ENCODE data around the gene SPEM2. TPM values are rescaled to one million over a fixed set of nuclear protein-coding genes. Genes with fewer than 3 reads are reported as not detected.

The SPEM2 gene
- total RNA-seq, 6 donors from 2014 or later: not detected

DNA sequence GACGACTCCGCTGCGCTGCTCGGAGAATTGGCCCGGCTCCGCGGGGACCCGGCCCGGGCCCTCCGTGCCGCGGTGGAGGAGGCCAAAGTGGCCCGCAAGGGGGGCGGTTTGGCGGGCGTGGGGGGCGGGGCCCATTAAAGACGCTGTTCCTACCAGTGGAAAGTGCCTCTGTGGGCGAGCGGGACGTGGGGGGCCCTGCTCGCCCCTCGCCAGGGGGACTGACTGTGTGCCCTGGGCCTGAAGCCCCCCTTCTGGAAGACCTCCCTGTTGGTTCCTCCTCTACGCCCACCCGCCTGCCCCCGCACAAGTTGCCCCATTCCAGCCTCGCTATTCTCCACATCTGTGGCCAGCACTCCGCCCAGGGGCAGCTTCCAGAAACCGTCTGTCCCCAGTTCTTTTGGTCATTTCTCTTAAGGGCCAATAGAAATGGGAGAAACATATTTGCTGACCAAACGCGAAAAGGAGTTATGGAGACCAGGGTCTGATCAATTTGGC is 12.0 kb downstream of the SPEM2 start:
- WGBS, 2 donors: 34 to 68% methylated on average over 9 to 31 of the region's 31 CpGs
- no peak for ATAC-seq (ENCODE audit: low FRiP score in 2 of 2)
- peak overlapping the region in 3 of 4 donors; percentile 56 to 63 (median 61) for H3K4me3 ChIP-seq
- H3K36me3 ChIP-seq: no peaks in the 10 kb centered on the region
- H3K27ac ChIP-seq: peak overlapping the region in 3 of 4 donors; percentile 65 to 84 (median 79)
- H3K9me3 ChIP-seq: no peaks in the 10 kb centered on the region
- H3K4me1 ChIP-seq: peaks cover 50 to 60% (median 57%) of the 10 kb centered on the region in 4 donors
- TF ChIP-seq EP300 (IDR thresholded peaks at IDR 0.05) (no peak), POLR2A (IDR thresholded peaks at IDR 0.05) (no peak), POLR2AphosphoS5 (IDR thresholded peaks at IDR 0.05) (no peak)
- TF ChIP-seq, protein P1, sequence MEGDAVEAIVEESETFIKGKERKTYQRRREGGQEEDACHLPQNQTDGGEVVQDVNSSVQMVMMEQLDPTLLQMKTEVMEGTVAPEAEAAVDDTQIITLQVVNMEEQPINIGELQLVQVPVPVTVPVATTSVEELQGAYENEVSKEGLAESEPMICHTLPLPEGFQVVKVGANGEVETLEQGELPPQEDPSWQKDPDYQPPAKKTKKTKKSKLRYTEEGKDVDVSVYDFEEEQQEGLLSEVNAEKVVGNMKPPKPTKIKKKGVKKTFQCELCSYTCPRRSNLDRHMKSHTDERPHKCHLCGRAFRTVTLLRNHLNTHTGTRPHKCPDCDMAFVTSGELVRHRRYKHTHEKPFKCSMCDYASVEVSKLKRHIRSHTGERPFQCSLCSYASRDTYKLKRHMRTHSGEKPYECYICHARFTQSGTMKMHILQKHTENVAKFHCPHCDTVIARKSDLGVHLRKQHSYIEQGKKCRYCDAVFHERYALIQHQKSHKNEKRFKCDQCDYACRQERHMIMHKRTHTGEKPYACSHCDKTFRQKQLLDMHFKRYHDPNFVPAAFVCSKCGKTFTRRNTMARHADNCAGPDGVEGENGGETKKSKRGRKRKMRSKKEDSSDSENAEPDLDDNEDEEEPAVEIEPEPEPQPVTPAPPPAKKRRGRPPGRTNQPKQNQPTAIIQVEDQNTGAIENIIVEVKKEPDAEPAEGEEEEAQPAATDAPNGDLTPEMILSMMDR (IDR thresholded peaks at IDR 0.05): no peak
- no peak for DNase-seq
- peaks cover 0 to 25% (median 19%) of the 10 kb centered on the region in 4 donors for H3K27me3 ChIP-seq

DNA sequence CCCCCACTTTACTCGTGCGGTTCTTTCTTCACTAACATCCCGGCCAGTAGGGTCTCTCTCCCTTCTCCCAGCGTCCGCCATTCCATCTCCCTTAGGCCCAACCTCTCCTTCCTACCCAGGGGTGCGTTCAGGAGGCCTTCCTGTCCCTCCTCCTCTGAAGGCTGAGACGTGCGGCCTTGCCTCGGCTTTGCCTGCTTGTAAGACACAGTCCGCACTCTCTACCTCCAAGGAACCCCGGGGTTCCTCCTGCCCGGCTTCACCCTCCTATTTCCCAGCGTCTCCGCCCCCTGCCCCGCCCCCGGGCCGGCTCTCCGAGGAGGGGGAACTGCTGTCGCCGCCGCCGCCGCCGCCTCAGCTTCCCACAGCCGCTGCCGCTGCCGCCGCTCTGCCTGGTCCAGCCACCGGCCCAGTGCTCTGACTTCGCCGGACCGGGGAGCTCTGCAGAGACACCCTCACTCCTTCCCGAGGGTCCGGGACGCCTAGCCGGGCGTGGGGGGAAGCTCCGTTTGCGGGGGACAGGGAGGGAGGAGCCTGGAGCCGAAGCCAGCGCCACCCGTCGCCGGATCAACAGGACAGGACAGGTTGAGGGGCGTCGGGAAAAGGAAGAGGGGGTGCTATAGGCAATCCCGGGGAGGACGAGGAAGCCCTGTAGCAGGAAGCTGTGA is 12.7 kb downstream of the SPEM2 start:
- H3K4me3 ChIP-seq: peak overlapping the region in 3 of 4 donors; percentile 25 to 61 (median 35)
- ATAC-seq (ENCODE audit: low FRiP score in 2 of 2) (peak in 1 of 2 donors; percentile 45), DNase-seq (peak; percentile 72 to 95)
- H3K9me3 ChIP-seq: no peaks in the 10 kb centered on the region
- no peaks in the 10 kb centered on the region for H3K36me3 ChIP-seq
- H3K27me3 ChIP-seq: peaks cover 0 to 25% (median 19%) of the 10 kb centered on the region in 4 donors
- H3K27ac ChIP-seq: no peak overlapping the region
- peaks cover 50 to 60% (median 57%) of the 10 kb centered on the region in 4 donors for H3K4me1 ChIP-seq
- TF ChIP-seq POLR2A (IDR thresholded peaks at IDR 0.05) (no peak), EP300 (IDR thresholded peaks at IDR 0.05) (no peak), POLR2AphosphoS5 (IDR thresholded peaks at IDR 0.05) (no peak)
- TF ChIP-seq, protein P1 (IDR thresholded peaks at IDR 0.05): no peak
- 19% methylated on average over 38 of the region's 48 CpGs for WGBS, 2 donors

DNA sequence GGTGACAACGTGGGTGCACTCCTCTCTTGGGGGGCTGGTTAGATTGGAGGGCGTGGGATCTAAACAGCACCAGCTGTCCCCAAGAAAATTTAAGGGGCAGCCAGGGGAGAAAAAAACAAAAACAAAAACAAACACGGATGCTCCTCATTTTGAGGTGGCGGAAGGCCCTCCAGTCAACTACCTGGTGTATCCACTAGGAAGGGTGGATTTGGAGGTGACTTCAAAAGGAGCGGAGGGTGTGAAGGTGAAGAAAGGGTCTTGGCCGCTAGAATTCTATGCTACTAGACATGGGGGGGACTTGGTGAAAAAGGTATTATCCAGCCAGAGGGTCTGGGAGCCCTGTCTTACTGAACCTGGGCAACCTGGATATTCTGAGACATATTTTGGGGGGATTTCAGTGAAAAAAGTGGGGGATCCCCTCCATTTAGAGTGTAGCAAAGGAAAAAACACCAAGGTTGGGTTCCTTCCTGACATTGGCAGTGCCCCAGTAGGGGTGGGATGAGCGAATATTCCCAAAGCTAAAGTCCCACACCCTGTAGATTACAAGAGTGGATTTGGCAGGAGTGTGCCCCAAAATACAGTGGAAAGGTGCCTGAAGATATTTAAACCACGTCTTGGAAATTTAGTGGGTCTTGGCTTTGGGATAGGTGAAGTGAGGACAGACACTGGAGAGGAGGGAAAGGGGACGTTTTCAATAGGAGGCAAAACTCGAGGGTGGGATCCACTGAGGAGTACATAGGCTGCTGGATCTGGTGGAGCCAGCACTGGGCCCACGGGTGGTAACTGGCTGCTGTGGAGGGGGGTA is 13.4 kb downstream of the SPEM2 start:
- H3K9me3 ChIP-seq: no peaks in the 10 kb centered on the region
- DNase-seq: no peak
- peaks cover 0 to 25% (median 19%) of the 10 kb centered on the region in 4 donors for H3K27me3 ChIP-seq
- peaks cover 50 to 60% (median 57%) of the 10 kb centered on the region in 4 donors for H3K4me1 ChIP-seq
- WGBS, 2 donors: 50 to 51% methylated on average over 11 of the region's 11 CpGs
- H3K4me3 ChIP-seq: peak overlapping the region in 2 of 4 donors; percentile 35 to 61
- no peak for ATAC-seq (ENCODE audit: low FRiP score in 2 of 2)
- no peaks in the 10 kb centered on the region for H3K36me3 ChIP-seq
- H3K27ac ChIP-seq: no peak overlapping the region
- TF ChIP-seq, protein P1 (IDR thresholded peaks at IDR 0.05): no peak
- TF ChIP-seq EP300 (IDR thresholded peaks at IDR 0.05) (no peak), POLR2A (IDR thresholded peaks at IDR 0.05) (no peak), POLR2AphosphoS5 (IDR thresholded peaks at IDR 0.05) (no peak)

DNA sequence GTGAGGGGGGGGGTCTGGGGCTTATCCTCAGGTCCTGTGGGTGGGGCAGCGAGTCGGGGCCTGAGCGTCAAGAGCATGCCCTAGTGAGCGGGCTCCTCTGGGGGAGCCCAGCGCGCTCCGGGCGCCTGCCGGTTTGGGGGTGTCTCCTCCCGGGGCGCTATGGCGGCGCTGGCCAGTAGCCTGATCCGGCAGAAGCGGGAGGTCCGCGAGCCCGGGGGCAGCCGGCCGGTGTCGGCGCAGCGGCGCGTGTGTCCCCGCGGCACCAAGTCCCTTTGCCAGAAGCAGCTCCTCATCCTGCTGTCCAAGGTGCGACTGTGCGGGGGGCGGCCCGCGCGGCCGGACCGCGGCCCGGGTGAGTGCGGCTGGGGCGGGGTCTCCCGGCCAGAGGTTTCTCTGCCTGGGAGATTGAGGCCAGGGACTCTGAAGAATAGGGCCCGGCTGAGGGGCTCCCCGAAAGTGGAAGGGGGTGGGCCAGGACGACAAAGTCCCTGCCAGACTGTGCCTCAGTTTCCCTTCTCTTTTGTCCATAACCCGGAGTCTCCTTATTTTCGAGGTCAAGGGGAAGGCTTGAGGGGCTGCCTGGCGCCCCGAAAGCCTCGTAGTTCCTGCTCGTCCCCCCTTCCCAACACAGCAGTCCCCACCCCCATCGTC is 14.2 kb downstream of the SPEM2 start, which contains the start of gene FGF11:
FGF11 (plus strand) TSS at position 51 of the 651 bp plus-strand sequence; CDS start at position 160, 109 bp downstream.
- ATAC-seq (ENCODE audit: low FRiP score in 2 of 2): no peak
- Histone ChIP-seq H3K27ac (no peak within 1 kb of the TSS), H3K36me3 (no peaks in the 10 kb centered on the region), H3K9me3 (no peaks in the 10 kb centered on the region), H3K4me1 (peaks cover 50 to 61% (median 58%) of the 10 kb centered on the region in 4 donors), H3K4me3 (peak within 1 kb of the TSS in 3 of 4 donors; percentile 25 to 61 (median 44)), H3K27me3 (peaks cover 0 to 25% (median 19%) of the 10 kb centered on the region in 4 donors)
- no peak for TF ChIP-seq EP300 (IDR thresholded peaks at IDR 0.05)
- TF ChIP-seq POLR2AphosphoS5 (IDR thresholded peaks at IDR 0.05): no peak
- no peak for TF ChIP-seq POLR2A (IDR thresholded peaks at IDR 0.05)
- TF ChIP-seq, protein P1 (IDR thresholded peaks at IDR 0.05): no peak
- 2 to 5% methylated on average over 7 to 23 of the region's 50 CpGs for WGBS, 2 donors
- peak in 1 of 2 donors; percentile 87 for DNase-seq

Data from upper lobe of left lung (tissue), 6 donors.